GM12878 (cell line): Measurements from ENCODE around the gene CRTC2. TPM values are rescaled to one million over a fixed set of nuclear protein-coding genes. Genes with fewer than 3 reads are reported as not detected.

Experiments used
- BACH1 ChIP-seq: fragments of 450-650 bp; IDR thresholded peaks from 2 replicates; pipeline ENCODE4 v1.6.1; 2017; ENCODE audit warnings: mild to moderate bottlenecking, borderline replicate concordance
- CBFB ChIP-seq: IDR thresholded peaks from 2 replicates; pipeline ENCODE4 v1.6.1; 2016; ENCODE audit warnings: antibody characterized with exemption, low read depth
- CBX5 ChIP-seq: sonication (generic); IDR thresholded peaks from 2 replicates; pipeline ENCODE4 v1.6.1; 2016; ENCODE audit warnings: low read depth, moderate library complexity, mild to moderate bottlenecking, inconsistent platforms
- CEBPB ChIP-seq, 2 experiments: fragments of 150-350 bp in 1 of 2; IDR thresholded peaks; 2 replicates each; pipeline ENCODE4 v1.6.1; 2012 to 2014; ENCODE audit warnings: low read depth in 2 of 2, low read length in 2 of 2, borderline replicate concordance in 1 of 2, inconsistent platforms in 1 of 2
- ESRRA ChIP-seq: IDR thresholded peaks from 2 replicates; pipeline ENCODE4 v1.6.1; 2012; ENCODE audit warnings: mild to moderate bottlenecking, low read length, improper control_type of control experiment
- ETV6 ChIP-seq, 2 experiments: fragments of 450-650 bp in 1 of 2; IDR thresholded peaks in 1 of 2; conservative IDR thresholded peaks in 1 of 2; 2 replicates each; pipeline ENCODE4 v1.6.1; 2014; ENCODE audit warnings: antibody characterized with exemption in 1 of 2, borderline replicate concordance in 1 of 2, low read depth in 1 of 2, mild to moderate bottlenecking in 1 of 2, moderate library complexity in 1 of 2
- GABPA ChIP-seq: IDR thresholded peaks from 2 replicates; pipeline ENCODE4 v1.6.1; 2014; ENCODE audit warnings: antibody characterized with exemption, low read depth, mild to moderate bottlenecking, inconsistent platforms
- KLF5 ChIP-seq: fragments of 450-650 bp; IDR thresholded peaks from 2 replicates; pipeline ENCODE4 v1.6.1; 2014; ENCODE audit warnings: mild to moderate bottlenecking; ENCODE audit not compliant: partially characterized antibody
- LARP7 ChIP-seq: fragments of 450-650 bp; IDR thresholded peaks from 2 replicates; pipeline ENCODE4 v1.6.1; 2017; ENCODE audit warnings: mild to moderate bottlenecking
- MXI1 ChIP-seq: fragments of 150-350 bp; IDR thresholded peaks from 2 replicates; pipeline ENCODE4 v1.6.1; 2011; ENCODE audit warnings: low read depth, mild to moderate bottlenecking, inconsistent platforms, low read length, improper control_type of control experiment
- PAX5 ChIP-seq: IDR thresholded peaks from 2 replicates; pipeline ENCODE4 v1.6.1; 2011; ENCODE audit warnings: low read depth, low read length, borderline replicate concordance
- PAX8 ChIP-seq: fragments of 450-650 bp; IDR thresholded peaks from 2 replicates; pipeline ENCODE4 v1.6.1; 2017; ENCODE audit warnings: mild to moderate bottlenecking, moderate library complexity
- RAD51 ChIP-seq: fragments of 450-650 bp; IDR thresholded peaks from 2 replicates; pipeline ENCODE4 v1.6.1; 2016; ENCODE audit warnings: moderate library complexity, mild to moderate bottlenecking, inconsistent platforms
- STAT3 ChIP-seq: IDR thresholded peaks from 2 replicates; pipeline ENCODE4 v1.6.1; 2011; ENCODE audit warnings: low read depth, low read length, improper control_type of control experiment
- YY1 ChIP-seq: IDR thresholded peaks from 2 replicates; pipeline ENCODE4 v1.6.1; 2011; ENCODE audit warnings: low read depth, mild to moderate bottlenecking, low read length
- polyA plus RNA-seq, 11 experiments: library from polyadenylated mRNA; depleted of rRNA in 4 of 11; unstranded in 6 of 11; stranded (reverse) in 5 of 11; fragments of >200 nt; fragmentation: Nextera tagmentation in 4 of 11; fragmentation: Illumina TruSeq in 1 of 11; extraction: Ambion mirVana in 4 of 11; extraction: Trizol in 1 of 11; gene quantifications; 1 replicate in 1 of 11; 2 replicates in 10 of 11; pipeline versions ENCODE4 v1.2.1 to v1.2.3, GENCODE V29; 2011 to 2016; ENCODE audit warnings: inconsistent platforms in 2 of 11, missing spikeins in 2 of 11, low read depth in 1 of 11
- total RNA-seq, 4 experiments: library from RNA; depleted of rRNA in 3 of 4; stranded (reverse); fragments of >200 nt in 3 of 4; fragmentation: Illumina TruSeq in 1 of 4; extraction: Trizol in 1 of 4; gene quantifications; 2 replicates each; pipeline versions ENCODE4 v1.2.1 to v1.2.3, GENCODE V29; 2013 to 2021
- TF ChIP-seq, protein P1 (sequence below): IDR thresholded peaks from 2 replicates; pipeline ENCODE4 v1.6.1; 2012; ENCODE audit warnings: low read length, inconsistent platforms
- TF ChIP-seq, protein P2 (sequence below): fragments of 450-650 bp; IDR thresholded peaks from 2 replicates; pipeline ENCODE4 v1.6.1; 2017; ENCODE audit warnings: mild to moderate bottlenecking, moderate library complexity
- TF ChIP-seq, protein P3 (sequence below): fragments of 150-350 bp; IDR thresholded peaks from 2 replicates; pipeline ENCODE4 v1.6.1; 2016; ENCODE audit warnings: low read depth, low read length
- TF ChIP-seq, protein P4 (sequence below): IDR thresholded peaks from 2 replicates; pipeline ENCODE4 v1.6.1; 2012; ENCODE audit warnings: low read depth, low read length, improper control_type of control experiment

The CRTC2 gene
- total and polyA plus RNA-seq, 10 of the 15 experiments (the other 5 are each of a cell fraction or from before 2014, with no cell fraction given), result 5.1 to 57.9 (median 32.7) TPM

DNA sequence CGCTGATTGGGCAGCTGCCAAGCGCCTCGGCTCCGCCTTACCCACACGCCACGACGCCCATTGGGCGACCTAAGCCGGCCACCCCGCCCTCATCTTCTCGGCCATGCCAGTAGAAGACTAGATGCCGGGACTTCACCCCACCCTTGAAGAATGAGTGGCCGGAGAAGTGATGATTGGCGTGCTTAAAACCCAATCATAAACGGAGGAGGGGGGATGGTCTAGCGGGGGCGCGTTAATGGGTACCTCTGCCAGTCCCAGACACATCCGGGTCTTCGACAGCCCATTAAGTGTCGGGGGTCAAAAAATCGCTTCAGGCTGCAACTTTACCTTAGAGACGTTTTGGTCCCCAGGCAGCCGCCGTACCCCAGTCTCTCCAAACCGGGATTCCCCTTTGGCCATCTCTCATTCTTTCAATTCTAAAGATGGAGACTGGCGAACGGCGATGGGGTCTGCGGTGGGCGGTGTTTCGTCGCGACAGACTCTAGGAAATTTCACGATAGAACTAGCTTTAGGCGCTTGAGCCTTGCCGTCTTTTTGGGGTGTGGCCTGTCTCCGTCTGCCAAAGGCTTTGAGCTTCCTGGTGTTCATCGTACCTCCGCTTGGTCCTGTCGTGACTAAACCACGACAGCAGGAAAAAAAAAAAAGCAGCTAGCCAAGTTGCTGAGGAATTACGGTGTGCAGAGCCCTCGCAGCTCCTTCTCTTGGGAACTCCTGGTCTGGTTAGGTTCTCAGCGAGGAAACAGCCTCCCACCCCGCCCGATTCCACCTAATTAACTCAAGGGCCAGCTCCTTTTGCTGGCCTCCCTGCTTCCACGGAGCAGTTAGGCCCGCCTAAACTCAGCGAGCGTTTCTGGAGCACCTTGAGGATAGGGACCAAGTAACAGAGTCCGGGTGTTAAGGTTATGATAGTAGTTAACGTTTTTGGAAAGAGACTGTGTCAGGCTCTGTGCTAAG lies 35.2 kb downstream of the CRTC2 start, which contains the start of gene GATAD2B (continued):
- 0 out of 2 replicates have a peak, but pooled peaks have one; percentile 7 for TF ChIP-seq PAX5
- TF ChIP-seq, protein P1, sequence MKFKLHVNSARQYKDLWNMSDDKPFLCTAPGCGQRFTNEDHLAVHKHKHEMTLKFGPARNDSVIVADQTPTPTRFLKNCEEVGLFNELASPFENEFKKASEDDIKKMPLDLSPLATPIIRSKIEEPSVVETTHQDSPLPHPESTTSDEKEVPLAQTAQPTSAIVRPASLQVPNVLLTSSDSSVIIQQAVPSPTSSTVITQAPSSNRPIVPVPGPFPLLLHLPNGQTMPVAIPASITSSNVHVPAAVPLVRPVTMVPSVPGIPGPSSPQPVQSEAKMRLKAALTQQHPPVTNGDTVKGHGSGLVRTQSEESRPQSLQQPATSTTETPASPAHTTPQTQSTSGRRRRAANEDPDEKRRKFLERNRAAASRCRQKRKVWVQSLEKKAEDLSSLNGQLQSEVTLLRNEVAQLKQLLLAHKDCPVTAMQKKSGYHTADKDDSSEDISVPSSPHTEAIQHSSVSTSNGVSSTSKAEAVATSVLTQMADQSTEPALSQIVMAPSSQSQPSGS, result no peak
- no peak for TF ChIP-seq ESRRA
- TF ChIP-seq ETV6 (conservative IDR thresholded peaks at IDR 0.05 in 1 of 2, IDR thresholded peaks at IDR 0.05 in 1 of 2; ENCODE audit: borderline replicate concordance in 1 of 2, low read depth in 1 of 2), result peak in 1 of 2 experiments; percentile 65; a peak in 1 of 4 replicates
- TF ChIP-seq CEBPB (IDR thresholded peaks at IDR 0.05; ENCODE audit: borderline replicate concordance in 1 of 2, low read depth in 2 of 2, low read length in 2 of 2), result no peak
- no peak for TF ChIP-seq STAT3
- TF ChIP-seq CBX5, result peak; percentile 71; the same call in 1 of the 2 replicates
- peak; percentile 80; the same call in 1 of the 2 replicates for TF ChIP-seq PAX8
- TF ChIP-seq, protein P2, sequence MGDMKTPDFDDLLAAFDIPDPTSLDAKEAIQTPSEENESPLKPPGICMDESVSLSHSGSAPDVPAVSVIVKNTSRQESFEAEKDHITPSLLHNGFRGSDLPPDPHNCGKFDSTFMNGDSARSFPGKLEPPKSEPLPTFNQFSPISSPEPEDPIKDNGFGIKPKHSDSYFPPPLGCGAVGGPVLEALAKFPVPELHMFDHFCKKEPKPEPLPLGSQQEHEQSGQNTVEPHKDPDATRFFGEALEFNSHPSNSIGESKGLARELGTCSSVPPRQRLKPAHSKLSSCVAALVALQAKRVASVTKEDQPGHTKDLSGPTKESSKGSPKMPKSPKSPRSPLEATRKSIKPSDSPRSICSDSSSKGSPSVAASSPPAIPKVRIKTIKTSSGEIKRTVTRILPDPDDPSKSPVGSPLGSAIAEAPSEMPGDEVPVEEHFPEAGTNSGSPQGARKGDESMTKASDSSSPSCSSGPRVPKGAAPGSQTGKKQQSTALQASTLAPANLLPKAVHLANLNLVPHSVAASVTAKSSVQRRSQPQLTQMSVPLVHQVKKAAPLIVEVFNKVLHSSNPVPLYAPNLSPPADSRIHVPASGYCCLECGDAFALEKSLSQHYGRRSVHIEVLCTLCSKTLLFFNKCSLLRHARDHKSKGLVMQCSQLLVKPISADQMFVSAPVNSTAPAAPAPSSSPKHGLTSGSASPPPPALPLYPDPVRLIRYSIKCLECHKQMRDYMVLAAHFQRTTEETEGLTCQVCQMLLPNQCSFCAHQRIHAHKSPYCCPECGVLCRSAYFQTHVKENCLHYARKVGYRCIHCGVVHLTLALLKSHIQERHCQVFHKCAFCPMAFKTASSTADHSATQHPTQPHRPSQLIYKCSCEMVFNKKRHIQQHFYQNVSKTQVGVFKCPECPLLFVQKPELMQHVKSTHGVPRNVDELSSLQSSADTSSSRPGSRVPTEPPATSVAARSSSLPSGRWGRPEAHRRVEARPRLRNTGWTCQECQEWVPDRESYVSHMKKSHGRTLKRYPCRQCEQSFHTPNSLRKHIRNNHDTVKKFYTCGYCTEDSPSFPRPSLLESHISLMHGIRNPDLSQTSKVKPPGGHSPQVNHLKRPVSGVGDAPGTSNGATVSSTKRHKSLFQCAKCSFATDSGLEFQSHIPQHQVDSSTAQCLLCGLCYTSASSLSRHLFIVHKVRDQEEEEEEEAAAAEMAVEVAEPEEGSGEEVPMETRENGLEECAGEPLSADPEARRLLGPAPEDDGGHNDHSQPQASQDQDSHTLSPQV, result no peak; the same call in 1 of the 2 replicates
- TF ChIP-seq, protein P3, sequence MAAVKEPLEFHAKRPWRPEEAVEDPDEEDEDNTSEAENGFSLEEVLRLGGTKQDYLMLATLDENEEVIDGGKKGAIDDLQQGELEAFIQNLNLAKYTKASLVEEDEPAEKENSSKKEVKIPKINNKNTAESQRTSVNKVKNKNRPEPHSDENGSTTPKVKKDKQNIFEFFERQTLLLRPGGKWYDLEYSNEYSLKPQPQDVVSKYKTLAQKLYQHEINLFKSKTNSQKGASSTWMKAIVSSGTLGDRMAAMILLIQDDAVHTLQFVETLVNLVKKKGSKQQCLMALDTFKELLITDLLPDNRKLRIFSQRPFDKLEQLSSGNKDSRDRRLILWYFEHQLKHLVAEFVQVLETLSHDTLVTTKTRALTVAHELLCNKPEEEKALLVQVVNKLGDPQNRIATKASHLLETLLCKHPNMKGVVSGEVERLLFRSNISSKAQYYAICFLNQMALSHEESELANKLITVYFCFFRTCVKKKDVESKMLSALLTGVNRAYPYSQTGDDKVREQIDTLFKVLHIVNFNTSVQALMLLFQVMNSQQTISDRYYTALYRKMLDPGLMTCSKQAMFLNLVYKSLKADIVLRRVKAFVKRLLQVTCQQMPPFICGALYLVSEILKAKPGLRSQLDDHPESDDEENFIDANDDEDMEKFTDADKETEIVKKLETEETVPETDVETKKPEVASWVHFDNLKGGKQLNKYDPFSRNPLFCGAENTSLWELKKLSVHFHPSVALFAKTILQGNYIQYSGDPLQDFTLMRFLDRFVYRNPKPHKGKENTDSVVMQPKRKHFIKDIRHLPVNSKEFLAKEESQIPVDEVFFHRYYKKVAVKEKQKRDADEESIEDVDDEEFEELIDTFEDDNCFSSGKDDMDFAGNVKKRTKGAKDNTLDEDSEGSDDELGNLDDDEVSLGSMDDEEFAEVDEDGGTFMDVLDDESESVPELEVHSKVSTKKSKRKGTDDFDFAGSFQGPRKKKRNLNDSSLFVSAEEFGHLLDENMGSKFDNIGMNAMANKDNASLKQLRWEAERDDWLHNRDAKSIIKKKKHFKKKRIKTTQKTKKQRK, result peak; percentile 88
- no peak for TF ChIP-seq RAD51
- TF ChIP-seq KLF5, result peak; percentile 86
- TF ChIP-seq CBFB, result peak; percentile 53
- TF ChIP-seq GABPA, result no peak
- TF ChIP-seq, protein P4, sequence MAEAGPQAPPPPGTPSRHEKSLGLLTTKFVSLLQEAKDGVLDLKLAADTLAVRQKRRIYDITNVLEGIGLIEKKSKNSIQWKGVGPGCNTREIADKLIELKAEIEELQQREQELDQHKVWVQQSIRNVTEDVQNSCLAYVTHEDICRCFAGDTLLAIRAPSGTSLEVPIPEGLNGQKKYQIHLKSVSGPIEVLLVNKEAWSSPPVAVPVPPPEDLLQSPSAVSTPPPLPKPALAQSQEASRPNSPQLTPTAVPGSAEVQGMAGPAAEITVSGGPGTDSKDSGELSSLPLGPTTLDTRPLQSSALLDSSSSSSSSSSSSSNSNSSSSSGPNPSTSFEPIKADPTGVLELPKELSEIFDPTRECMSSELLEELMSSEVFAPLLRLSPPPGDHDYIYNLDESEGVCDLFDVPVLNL, result no peak
- peak; percentile 100 for TF ChIP-seq BACH1
- peak; percentile 70 for TF ChIP-seq MXI1
- peak; percentile 94 for TF ChIP-seq YY1
- TF ChIP-seq LARP7, result no peak
